ENCODE data around the gene UGT1A9.
"Not testable (repeated sequence)": the region's sequence is repeated elsewhere in the genome, so short reads cannot be mapped to it uniquely, and the experiment has no call there.

Gene UGT1A9

DNA sequence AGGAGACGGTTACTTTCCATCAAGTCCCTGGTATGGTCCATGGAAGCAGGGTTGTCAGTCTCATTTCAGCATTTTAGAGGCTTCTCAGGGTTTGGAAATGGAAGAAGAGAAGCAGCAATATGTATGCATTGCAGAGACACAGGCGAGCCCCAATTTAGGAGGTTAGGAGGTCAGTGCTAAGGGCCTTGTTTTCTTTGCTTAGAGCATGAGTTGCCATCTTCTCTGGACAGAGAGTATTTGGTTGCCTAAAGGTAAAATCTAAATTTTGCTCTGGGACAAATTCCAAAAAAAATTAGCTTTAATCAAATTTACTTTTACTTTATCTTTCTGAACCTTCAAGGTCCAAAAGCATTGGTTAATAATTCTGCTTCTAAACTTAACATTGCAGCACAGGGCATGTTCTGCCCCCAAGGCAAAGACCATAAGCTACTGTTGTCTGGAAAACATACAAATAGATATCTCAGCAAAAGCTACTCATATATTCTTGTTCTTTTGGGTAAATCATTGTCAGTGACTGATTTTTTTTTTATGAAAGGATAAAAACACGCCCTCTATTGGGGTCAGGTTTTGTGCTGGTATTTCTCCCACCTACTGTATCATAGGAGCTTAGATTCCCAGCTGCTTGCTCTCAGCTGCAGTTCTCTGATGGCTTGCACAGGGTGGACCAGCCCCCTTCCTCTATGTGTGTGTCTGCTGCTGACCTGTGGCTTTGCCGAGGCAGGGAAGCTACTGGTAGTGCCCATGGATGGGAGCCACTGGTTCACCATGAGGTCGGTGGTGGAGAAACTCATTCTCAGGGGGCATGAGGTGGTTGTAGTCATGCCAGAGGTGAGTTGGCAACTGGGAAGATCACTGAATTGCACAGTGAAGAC is at the start of gene UGT1A9:
UGT1A9 (plus strand) TSS at position 609 of the 872 bp plus-strand sequence; CDS start at position 646, 37 bp downstream.
- in situ Hi-C loops (cut with MboI; ENCODE audit: low sequenced_read_pairs), result no loop called here

DNA sequence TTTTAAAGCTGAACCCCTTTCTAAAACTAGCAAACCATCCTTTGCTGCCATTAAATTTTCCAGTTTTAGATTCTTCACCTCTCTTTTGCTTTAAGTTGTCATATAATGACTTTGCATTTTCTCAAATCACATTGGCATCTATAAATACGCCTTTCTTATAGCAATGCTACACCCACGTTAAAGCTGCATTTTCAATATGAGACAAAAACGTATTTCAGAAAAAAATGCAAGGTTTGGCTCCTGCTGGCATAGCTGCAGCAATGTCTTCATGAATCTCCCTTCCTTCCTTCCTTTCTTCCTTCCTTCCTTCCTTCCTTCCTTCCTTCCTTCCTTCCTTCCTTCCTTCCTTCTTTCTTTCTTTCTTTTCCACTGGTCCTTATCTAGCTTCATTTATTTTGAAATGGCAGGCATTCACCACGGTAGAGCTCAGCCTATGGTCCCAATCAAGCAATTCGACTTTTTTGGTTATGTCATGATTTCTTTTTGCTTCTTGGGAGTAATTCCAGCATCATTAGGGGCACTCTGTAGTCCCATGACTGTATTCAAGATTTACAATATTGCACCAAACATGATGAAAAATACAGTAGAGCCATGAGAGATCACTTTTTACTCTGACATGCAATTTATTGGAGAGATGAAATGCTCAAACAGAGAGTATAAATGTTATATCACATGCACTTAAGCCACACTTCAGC is 44.2 kb upstream of the UGT1A9 start:
- in situ Hi-C loops (cut with MboI; ENCODE audit: low sequenced_read_pairs), result no loop called here

DNA sequence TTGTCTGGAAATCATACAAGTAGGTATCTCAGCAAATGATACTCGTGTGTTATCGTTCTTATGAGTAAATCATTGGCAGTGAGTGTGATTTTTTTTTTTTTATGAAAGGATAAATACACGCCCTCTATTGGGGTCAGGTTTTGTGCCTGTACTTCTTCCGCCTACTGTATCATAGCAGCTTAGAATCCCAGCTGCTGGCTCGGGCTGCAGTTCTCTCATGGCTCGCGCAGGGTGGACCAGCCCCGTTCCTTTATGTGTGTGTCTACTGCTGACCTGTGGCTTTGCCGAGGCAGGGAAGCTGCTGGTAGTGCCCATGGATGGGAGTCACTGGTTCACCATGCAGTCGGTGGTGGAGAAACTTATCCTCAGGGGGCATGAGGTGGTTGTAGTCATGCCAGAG is 35.4 kb upstream of the UGT1A9 start, which contains the start of gene UGT1A10:
UGT1A10 (plus strand) TSS at position 143 of the 400 bp plus-strand sequence; CDS start at position 218, 75 bp downstream.
- in situ Hi-C loops (cut with MboI; ENCODE audit: low sequenced_read_pairs), result not testable (repeated sequence)

DNA sequence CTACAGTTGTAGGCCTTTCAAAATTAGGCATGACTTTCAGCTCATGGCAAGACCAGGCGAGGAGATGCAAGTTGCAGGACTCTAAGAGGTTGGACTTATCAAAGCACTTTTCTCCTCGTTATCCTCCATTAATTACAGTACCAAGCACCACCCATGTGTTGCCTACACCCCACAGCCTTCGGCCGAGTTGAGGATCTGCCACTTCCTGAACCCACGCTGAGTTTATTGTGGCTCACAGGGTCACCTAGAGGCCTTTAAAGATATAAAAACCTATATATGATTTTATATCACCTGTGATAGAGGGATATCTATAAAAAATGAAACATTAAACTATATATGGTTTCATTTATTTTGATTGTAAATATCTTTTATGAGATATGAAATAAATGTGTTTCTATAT is 32.9 kb upstream of the UGT1A9 start:
- in situ Hi-C loops (cut with MboI; ENCODE audit: low sequenced_read_pairs), result no loop called here

DNA sequence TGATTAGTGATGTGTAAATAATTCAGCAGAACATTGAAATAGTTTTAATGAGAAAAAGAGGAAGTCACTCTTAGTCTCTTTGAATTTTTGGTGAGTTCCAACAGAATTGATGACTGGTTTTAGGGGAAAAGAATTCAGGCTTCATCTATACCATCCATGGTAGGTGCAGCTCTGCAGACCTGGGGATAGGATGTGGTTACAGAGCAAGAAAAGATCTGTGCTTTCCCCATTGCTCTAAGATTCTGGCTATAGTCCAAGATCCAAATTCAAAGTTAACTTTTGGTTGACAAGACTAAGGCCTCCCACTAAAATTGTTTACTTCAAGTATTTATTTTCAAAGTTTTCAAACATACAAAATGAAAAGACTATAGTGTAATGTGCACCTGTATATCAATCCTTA is 31.8 kb upstream of the UGT1A9 start:
- in situ Hi-C loops (cut with MboI; ENCODE audit: low sequenced_read_pairs), result no loop called here

DNA sequence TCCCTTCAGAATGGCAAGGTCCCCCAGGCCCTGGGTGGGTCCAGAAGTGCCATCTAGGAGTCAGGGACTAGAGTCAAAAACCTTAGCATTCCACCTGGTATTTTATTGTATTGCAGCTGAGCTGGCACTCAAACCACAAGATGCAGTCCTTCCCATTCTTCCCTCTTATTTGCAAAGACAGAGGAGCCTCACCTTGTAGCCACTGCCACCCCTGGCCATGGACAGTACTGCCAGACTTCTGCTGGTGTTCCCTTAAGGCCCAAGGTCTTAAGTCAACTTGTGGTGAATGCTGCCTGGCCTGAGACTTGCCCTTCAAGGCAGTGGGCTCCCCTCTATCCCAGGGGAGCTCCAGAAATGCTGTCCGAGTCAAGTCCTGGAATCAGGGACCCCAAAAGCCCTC is 28.6 kb upstream of the UGT1A9 start:
- in situ Hi-C loops (cut with MboI; ENCODE audit: low sequenced_read_pairs), result no loop called here

DNA sequence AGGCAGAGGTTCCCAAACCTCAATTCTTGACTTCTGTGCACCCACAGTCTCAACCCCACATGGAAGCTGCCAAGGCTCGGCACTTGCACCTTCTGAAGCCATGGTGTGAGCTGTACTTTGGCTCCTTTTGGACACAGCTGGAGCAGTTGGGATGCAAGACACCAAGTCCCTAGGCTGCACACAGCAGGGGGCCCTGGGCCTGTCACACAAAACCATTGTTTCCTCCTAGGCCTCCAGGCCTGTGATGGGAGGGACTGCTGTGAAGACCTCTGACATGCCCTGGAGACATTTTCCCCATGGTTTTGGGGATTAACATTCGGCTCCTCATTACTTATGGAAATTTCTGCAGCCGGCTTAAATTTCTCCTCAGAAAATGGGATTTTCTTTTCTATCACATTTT is 25.7 kb upstream of the UGT1A9 start:
- in situ Hi-C loops (cut with MboI; ENCODE audit: low sequenced_read_pairs), result not testable (repeated sequence)

DNA sequence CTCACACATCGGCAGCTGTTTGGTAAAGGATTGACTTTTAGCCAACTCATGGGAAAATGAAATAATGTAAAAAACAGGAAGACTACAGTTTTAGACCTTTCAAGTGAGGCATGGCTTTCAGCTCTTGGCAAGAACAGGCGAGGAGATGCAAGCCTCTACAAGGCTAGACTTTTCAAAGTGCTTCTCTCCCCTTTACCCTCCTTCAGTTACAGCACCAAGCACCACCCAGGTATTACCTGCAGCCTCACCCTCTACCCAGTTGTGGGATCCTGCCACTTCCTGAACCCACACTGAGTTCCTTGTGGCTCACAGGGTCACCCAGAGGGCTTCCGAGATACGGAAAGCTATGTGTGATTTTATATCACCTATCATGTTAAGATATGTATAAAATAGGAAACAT is 20.7 kb upstream of the UGT1A9 start:
- in situ Hi-C loops (cut with MboI; ENCODE audit: low sequenced_read_pairs), result no loop called here

DNA sequence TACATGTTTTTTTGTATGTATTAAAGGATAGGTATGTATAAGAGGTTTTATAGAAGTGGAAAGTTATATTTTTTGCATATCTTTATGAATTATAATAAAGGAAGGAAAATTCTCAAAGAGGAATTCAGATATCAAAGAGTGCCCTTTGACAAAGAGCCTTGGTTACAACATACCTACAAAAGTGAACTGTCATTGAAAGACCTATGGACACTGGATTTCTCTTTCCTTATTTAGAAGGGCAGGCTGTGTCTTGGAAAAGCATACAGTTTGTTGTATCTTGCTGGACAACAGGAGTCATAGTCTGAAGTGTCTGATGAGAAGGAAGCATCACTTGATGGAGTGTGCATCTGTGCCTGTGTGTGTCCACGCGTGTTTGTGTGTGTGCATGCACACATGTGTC is 20.3 kb upstream of the UGT1A9 start:
- in situ Hi-C loops (cut with MboI; ENCODE audit: low sequenced_read_pairs), result no loop called here

DNA sequence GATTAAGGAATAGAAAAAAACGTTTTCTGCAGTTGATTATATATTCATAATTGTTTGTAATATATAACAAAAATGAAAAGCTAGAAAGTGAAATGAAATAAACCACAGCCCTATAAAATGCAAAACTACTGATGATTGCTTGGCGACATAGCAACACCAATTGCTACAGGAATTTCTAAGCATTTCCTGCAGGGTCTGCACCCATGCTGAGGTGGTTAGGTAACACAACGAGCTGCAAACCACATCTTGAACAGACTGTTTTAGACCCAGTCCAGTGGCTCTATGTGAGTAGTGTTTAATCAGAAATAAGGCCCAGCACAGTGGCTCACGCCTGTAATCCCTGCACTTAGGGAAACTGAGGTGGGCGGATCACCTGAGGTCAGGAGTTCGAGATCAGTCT is 17.2 kb upstream of the UGT1A9 start:
- in situ Hi-C loops (cut with MboI; ENCODE audit: low sequenced_read_pairs), result no loop called here

DNA sequence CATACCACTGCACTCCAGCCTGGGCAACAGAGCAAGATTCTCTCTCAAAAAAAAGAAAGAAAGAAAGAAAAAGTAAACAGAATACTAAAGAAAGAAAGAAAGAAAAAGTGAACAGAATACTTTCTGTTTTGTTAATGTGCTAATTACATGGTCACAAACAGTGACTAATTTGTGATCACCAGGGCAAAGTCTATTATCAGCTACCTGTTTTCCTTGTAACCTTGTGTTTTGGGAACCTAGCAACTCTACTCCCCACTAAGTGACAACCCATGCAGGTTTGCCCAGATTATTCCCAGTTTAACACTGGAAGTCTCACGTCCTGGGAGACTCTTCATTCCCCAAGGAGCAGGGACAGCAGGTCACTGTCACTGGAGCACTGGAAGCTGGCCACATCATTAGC is 16.7 kb upstream of the UGT1A9 start:
- in situ Hi-C loops (cut with MboI; ENCODE audit: low sequenced_read_pairs), result no loop called here

DNA sequence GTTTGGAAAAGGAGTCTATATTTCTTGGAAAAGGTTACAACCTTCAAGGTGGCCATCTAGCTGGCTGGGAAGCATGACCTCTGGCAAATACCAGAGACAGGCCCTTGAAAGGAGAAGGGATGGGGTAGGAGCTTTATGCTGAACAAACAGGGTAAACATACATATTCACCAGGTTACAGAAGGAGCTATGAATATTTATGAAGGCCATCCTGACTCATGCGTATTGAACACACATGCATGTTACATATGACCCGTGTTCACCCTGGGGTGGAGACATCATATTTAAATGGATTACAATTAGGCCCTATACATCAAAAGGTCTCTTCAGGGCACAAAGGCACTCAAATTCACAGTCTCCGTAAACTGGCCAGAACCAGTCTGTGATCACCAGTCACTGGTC is 15.8 kb upstream of the UGT1A9 start:
- in situ Hi-C loops (cut with MboI; ENCODE audit: low sequenced_read_pairs), result not testable (repeated sequence)

DNA sequence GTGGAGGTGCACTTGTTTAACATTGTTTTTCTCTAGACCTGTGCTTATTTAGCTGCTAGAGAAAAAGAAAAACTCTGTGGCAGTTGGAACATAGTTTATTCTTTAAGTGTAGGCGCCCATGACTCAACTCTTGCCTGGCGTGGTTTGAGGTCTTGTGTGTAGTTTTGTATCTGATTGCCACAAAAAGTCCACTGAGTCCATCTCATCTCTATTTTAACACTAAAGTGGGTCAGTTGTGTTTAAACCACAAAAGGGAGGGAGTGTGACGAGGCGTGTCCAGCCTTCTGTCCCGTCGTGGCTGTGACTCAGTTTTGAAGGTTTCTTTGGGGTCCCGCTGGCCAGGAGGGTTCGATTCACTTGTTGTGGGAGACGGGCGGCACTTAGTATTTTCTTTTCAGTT is 15.3 kb upstream of the UGT1A9 start:
- in situ Hi-C loops (cut with MboI; ENCODE audit: low sequenced_read_pairs), result no loop called here

DNA sequence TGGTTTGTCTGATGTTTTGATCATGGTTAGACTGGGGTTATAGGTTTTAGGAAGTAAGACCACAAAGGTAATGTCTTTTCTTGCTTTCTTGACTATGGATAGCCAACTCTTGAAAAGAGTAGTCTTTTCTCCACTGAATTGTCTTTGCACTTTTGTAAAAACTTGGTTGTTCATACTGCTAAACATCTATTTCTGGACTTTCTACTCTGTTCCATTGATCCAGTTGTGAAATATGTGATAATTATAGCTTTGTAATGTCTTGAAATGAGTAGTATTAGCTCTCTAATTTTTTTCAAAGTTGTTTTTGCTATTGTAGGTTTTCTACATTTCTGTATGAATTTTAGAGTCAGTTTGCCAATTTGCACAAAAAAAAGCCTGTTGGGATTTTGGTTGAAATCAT is 13.1 kb upstream of the UGT1A9 start:
- in situ Hi-C loops (cut with MboI; ENCODE audit: low sequenced_read_pairs), result no loop called here

DNA sequence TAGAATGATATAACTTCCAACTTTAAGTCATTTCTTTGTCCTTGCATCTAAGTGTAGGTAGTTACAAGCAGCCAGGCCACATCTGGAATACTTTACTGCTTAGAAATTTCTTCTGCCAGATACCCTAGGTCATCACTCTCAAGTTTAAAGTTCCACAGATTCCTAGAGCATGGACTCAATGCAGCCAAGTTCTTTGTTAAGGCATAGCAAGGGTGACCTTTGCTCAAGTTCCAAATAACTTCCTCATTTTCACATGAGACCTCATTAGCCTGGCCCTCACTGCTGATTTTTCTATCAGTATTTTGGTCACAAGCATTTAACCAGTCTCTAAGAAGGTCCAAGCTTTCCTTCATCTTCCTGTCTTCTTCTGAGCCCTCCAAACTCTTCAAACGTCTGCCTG is 7.8 kb upstream of the UGT1A9 start:
- in situ Hi-C loops (cut with MboI; ENCODE audit: low sequenced_read_pairs), result no loop called here

DNA sequence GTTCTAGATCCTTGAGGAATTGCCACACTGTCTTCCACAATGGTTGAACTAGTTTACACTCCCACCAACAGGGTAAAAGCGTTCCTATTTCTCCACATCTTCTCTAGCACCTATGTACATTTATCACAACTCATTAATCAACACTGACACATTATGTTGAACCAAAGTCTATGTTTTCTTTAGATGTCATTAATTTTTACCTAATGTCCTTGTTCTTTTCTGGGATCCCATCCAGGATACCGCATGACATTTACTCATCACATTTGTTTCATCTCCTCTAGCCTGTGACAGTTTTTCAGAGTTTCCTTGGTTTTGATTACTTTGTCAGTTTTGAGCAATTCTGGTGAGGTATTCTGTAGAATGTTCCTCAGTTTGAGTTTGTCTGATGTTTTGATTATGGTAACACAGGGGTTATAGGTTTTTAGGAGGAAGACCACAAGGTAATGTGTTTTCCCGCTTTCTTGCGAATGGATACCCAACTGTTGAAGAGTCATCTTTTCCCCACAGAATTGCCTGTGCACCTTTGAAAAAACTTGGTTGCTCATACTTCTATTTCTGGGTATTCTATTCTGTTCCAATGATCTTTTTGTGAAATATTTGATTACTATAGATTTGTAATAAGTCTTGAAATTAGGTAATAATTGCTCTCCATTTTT is 3.0 kb upstream of the UGT1A9 start:
- in situ Hi-C loops (cut with MboI; ENCODE audit: low sequenced_read_pairs), result no loop called here

DNA sequence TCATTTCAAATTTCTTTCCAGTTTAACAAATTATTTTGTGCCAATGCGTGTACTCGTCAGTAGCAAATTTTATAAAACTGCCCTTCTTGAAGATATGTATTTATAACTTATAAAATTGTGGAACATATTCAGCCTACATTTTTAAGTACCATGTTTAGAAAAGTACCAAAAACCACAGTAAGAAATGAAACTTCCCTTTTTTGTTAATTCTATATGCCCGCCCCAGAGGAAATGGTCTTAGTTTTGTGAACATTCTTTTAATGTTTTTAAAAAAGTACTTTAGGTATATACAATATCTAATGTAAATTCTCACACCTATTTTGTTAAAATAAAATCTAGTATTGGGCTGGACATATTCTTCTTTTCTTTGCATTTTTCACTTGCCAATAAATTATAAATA is 1.2 kb downstream of the UGT1A9 start:
- in situ Hi-C loops (cut with MboI; ENCODE audit: low sequenced_read_pairs), result no loop called here

DNA sequence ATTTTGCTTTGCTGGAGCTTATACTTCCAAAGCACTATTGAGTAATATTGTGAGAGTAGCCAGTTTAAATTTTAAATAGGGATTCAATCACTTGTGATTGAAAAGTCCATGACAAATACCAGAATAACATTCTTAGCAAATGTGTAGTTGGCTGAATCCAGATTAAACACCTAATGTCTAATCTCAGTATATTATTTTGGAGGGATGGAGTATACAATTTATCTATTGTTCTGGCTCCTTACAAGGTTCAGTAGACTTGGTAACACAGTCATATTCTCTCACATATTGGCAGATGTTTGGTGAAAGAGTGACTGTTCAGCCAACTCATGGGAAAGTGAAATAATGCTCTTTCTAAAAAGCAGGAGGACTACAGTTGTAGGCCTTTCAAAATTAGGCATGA is 2.2 kb downstream of the UGT1A9 start:
- in situ Hi-C loops (cut with MboI; ENCODE audit: low sequenced_read_pairs), result no loop called here

DNA sequence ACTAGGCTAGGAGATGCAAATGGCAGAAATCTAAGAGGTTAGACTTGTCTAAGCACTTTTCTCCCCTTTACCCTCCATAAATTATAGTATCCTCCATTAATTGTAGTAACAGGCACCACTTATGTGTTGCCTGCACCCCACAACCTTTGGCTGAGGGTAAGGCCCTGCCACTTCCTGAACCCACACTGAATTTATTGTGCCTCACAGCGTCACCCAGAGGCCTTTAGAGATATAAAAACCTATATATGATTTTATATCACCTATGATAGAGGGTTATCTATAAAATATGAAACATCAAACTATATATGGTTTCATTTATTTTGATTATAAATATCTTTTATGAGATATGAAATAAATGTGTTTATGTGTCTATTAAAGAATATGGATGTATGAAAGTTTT is 2.6 kb downstream of the UGT1A9 start:
- in situ Hi-C loops (cut with MboI; ENCODE audit: low sequenced_read_pairs), result no loop called here

DNA sequence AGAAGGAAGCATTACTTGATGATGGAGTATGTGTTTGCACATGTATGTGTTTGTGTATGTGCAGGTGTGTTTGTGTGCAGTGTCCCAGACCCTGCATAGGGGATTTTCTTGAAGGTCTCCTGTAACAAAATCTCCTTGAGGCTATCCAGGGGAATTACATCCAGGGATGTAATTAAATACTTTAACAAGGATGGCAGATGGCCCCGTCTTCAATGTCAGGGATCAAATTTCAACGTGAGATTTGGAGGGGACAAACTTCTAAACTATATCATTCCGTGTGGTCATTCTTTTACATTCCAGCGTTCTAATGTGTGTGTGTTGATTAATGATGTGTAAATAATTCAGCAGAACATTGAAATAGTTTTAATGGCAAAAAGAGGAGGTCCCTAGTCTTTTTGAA is 3.3 kb downstream of the UGT1A9 start:
- in situ Hi-C loops (cut with MboI; ENCODE audit: low sequenced_read_pairs), result no loop called here

DNA sequence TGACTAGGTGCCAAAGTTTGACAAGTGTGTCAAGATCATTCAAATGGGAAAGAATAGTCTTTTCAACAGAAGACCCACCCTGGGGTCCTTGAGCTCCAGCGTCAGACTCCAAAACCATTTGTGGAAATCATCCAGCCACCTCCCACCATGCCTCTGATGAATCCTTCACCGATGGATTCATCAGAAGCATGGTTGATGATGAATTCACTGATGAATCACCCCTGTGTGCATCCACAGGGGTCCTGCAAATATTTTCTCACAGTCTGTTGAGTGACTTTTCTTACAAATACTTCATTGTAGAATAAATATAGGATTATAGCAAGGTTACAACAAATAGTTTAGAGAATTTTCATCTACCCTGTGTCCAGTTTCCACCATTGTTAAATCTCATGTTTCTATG is 4.3 kb downstream of the UGT1A9 start:
- in situ Hi-C loops (cut with MboI; ENCODE audit: low sequenced_read_pairs), result no loop called here

DNA sequence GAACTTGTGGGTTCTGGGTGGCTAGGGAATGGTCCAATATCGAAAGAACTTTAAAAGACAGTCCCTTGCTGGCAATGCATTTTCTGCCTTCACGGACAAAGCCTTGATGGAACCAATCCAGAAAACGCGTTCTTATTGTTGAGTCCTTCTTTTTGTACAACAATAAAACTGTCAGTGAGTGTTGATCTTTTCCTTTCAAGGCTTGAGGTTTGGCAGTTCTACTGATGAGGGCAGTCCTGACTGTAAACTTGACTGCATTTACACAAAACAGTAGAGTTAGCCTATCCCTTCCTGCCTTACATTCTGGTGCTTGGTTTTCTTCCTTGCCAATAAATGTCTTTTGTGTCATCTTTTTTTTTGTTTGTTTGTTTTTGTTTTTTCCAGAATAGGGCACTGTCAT is 7.5 kb downstream of the UGT1A9 start:
- in situ Hi-C loops (cut with MboI; ENCODE audit: low sequenced_read_pairs), result no loop called here

All from HL-60/S4 treated with phorbol 12-myristate 13-acetate at 8.2 ng/mL for 4 days and 3 days (cell line).